ENCODE results near the gene MON2.
"Not testable (repeated sequence)": the region's sequence is repeated elsewhere in the genome, so short reads cannot be mapped to it uniquely, and the experiment has no call there.

GRCh38 chr12:62461171-62461837, 5.3 kb upstream of the MON2 start:
- not testable (repeated sequence) for TF ChIP-seq POLR2A, CTCF, POLR2AphosphoS5 (IDR thresholded peaks at IDR 0.05)
